Stimulated activated CD8-positive, alpha-beta memory T cell treated with anti-CD3 and anti-CD28 coated beads, Interleukin-7, amount 100 ng/mL, for 4 hours (primary cell): Measurements from ENCODE around the gene ADGB.

Source experiments
- DNase-seq, 2 donors: peaks; one replicate each; pipeline ENCODE4 v3.0.0-alpha.2; 2020; ENCODE audit warnings: low read depth in 2 of 2

The ADGB gene

GRCh38 chr6:146861029-146861563, 262.3 kb downstream of the ADGB start:
- no peak for DNase-seq

- no peak for DNase-seq
Observed at GRCh38 chr6:146861716-146862115, 262.9 kb downstream of the ADGB start.

GRCh38 chr6:146862508-146862919, 263.7 kb downstream of the ADGB start:
- DNase-seq: no peak

- DNase-seq: no peak
Observed at GRCh38 chr6:146864300-146864699, 265.5 kb downstream of the ADGB start.

GRCh38 chr6:146864885-146865284, 266.1 kb downstream of the ADGB start:
- no peak for DNase-seq
